ENCODE data around the gene NEDD8. TPM values are rescaled to one million over a fixed set of nuclear protein-coding genes. Genes with fewer than 3 reads are reported as not detected.

Gene NEDD8
- total and polyA plus RNA-seq, 8 donors, result 85.4 to 244 (median 166) TPM; not detected in 1

- no peaks in the 10 kb centered on the region for H3K9me3 ChIP-seq
- no peak overlapping the region for H3K27ac ChIP-seq
- intact Hi-C loops (cut with DNase I; ENCODE audit: low total_unique reads), result no loop called here
- 85 to 88% (median 87%) methylated on average over 7 of the region's 7 CpGs for WGBS, 5 donors
- no peak for DNase-seq
- H3K36me3 ChIP-seq, result peaks cover 0 to 65% (median 21%) of the 10 kb centered on the region in 4 donors
- H3K27me3 ChIP-seq, result no peaks in the 10 kb centered on the region
- H3K4me3 ChIP-seq, result no peak overlapping the region
- TF ChIP-seq EP300 (IDR thresholded peaks at IDR 0.05) (no peak), POLR2AphosphoS5 (IDR thresholded peaks at IDR 0.05) (no peak), POLR2A (IDR thresholded peaks at IDR 0.05) (no peak)
- TF ChIP-seq, protein P1, sequence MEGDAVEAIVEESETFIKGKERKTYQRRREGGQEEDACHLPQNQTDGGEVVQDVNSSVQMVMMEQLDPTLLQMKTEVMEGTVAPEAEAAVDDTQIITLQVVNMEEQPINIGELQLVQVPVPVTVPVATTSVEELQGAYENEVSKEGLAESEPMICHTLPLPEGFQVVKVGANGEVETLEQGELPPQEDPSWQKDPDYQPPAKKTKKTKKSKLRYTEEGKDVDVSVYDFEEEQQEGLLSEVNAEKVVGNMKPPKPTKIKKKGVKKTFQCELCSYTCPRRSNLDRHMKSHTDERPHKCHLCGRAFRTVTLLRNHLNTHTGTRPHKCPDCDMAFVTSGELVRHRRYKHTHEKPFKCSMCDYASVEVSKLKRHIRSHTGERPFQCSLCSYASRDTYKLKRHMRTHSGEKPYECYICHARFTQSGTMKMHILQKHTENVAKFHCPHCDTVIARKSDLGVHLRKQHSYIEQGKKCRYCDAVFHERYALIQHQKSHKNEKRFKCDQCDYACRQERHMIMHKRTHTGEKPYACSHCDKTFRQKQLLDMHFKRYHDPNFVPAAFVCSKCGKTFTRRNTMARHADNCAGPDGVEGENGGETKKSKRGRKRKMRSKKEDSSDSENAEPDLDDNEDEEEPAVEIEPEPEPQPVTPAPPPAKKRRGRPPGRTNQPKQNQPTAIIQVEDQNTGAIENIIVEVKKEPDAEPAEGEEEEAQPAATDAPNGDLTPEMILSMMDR (IDR thresholded peaks at IDR 0.05), result no peak
- peaks cover 0 to 3% (median under 1%) of the 10 kb centered on the region in 4 donors for H3K4me1 ChIP-seq
These were observed 21.8 kb upstream of the NEDD8 start for GRCh38 chr14:24253936-24254335.

DNA sequence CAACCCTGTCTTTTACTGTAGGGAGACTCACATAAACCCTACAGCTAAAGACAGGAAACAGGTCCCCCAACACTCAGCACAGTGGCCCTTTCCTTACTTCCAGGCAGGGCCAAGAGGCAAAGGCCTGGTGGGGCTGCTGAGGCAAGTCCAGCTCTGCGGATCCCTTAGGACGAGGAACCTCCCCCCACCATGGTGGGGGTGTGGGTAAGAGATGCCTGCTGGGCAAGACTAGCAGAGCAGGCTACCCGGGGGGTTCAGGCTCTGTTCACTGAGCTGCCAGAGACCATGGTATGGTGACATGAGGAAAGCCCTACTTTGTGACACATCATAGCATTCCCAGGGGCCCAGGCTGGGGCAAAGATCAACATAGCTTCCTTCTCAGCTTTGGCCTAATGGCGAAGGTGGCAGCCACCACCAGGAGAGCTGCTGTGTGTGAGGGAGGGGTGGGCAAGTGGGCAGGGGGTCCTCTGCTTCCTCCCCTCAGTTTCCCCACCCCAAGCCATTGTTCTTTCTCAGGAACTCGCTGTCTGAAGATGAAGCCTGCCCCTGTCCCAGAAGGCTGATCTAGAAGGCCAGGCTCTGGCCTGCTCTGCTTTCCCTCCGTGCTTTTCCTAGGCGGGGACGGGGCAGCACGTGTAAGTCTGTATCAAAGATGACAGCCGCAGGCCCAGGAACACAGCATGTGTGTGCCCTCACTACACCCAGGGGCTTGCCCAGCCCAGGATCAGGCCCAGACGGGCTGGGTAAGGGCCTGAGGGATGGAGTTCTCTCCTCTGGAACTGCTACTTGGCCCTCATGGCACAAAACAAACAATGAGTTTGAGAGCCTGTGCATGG, 20.3 kb upstream of the NEDD8 start:
- 78 to 93% (median 84%) methylated on average over 9 to 11 of the region's 11 CpGs for WGBS, 5 donors
- Histone ChIP-seq H3K27ac (no peak overlapping the region), H3K36me3 (peaks cover 0 to 60% (median 21%) of the 10 kb centered on the region in 4 donors), H3K4me3 (no peak overlapping the region), H3K27me3 (no peaks in the 10 kb centered on the region), H3K4me1 (no peaks in the 10 kb centered on the region), H3K9me3 (no peaks in the 10 kb centered on the region)
- TF ChIP-seq POLR2AphosphoS5 (IDR thresholded peaks at IDR 0.05) (no peak), EP300 (IDR thresholded peaks at IDR 0.05) (no peak), POLR2A (IDR thresholded peaks at IDR 0.05) (no peak)
- TF ChIP-seq, protein P1 (IDR thresholded peaks at IDR 0.05), result no peak
- no peak for DNase-seq
- intact Hi-C loops (cut with DNase I; ENCODE audit: low total_unique reads), result no loop called here

GRCh38 chr14:24251880-24252288, 19.7 kb upstream of the NEDD8 start:
- intact Hi-C loops (cut with DNase I; ENCODE audit: low total_unique reads), result no loop called here
- peaks cover 0 to 3% (median 0%) of the 10 kb centered on the region in 4 donors for H3K4me1 ChIP-seq
- TF ChIP-seq, protein P1 (IDR thresholded peaks at IDR 0.05), result no peak
- TF ChIP-seq EP300 (IDR thresholded peaks at IDR 0.05) (no peak), POLR2AphosphoS5 (IDR thresholded peaks at IDR 0.05) (no peak), POLR2A (IDR thresholded peaks at IDR 0.05) (no peak)
- H3K36me3 ChIP-seq, result peaks cover 0 to 60% (median 21%) of the 10 kb centered on the region in 4 donors
- DNase-seq, result no peak
- no peak overlapping the region for H3K4me3 ChIP-seq
- H3K27me3 ChIP-seq, result no peaks in the 10 kb centered on the region
- WGBS, 5 donors, result 71 to 100% (median 89%) methylated on average over 1 of the region's 1 CpG
- H3K27ac ChIP-seq, result no peak overlapping the region
- no peaks in the 10 kb centered on the region for H3K9me3 ChIP-seq

DNA sequence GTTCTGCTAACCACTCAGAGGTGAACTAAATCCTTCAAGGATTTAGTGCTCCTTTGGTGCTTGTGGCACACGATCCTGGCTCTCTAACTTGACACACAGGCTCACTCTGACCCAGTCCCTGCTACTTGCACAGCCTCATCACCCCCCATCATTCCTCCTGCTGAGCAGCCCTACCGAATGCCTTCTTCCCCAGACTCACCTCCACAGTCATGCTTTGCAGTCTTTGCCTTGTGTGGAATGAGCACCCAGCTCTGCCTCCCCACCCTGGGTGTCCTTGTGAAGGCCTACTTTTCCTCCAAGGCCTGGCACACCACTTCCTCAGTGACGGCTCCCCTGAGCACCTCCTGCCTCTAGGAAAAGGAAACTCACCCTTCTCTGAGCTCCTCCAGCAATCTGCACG, 18.2 kb upstream of the NEDD8 start:
- intact Hi-C loops (cut with DNase I; ENCODE audit: low total_unique reads), result no loop called here
- H3K9me3 ChIP-seq, result no peaks in the 10 kb centered on the region
- TF ChIP-seq EP300 (IDR thresholded peaks at IDR 0.05), result no peak
- H3K27ac ChIP-seq, result no peak overlapping the region
- no peaks in the 10 kb centered on the region for H3K27me3 ChIP-seq
- DNase-seq, result no peak
- WGBS, 5 donors, result 55 to 76% (median 67%) methylated on average over 4 of the region's 4 CpGs
- peaks cover 0 to 7% (median 0%) of the 10 kb centered on the region in 4 donors for H3K4me1 ChIP-seq
- H3K4me3 ChIP-seq, result no peak overlapping the region
- peaks cover 0 to 54% (median 21%) of the 10 kb centered on the region in 4 donors for H3K36me3 ChIP-seq
